ENCODE results near the gene SKAP2.

SKAP2 gene

GRCh38 chr7:26709210-26709990 lies 155.0 kb downstream of the SKAP2 start:
- Mint-ChIP-seq H3K27ac (no peak overlapping the region), H3K9me3 (no peaks in the 10 kb centered on the region), H3K36me3 (ENCODE audit: low read depth) (no peaks in the 10 kb centered on the region), H3K4me1 (ENCODE audit: low read depth) (no peaks in the 10 kb centered on the region), H3K27me3 (ENCODE audit: low read depth) (peaks cover 8% of the 10 kb centered on the region), H3K4me3 (no peak overlapping the region)
- DNase-seq (ENCODE audit: low spot score): no peak

- no peaks in the 10 kb centered on the region for H3K4me1 Mint-ChIP-seq (ENCODE audit: low read depth)
- no peak overlapping the region for H3K4me3 Mint-ChIP-seq
- no peaks in the 10 kb centered on the region for H3K36me3 Mint-ChIP-seq (ENCODE audit: low read depth)
- no peak overlapping the region for H3K27ac Mint-ChIP-seq
- H3K9me3 Mint-ChIP-seq: no peaks in the 10 kb centered on the region
- H3K27me3 Mint-ChIP-seq (ENCODE audit: low read depth): peaks cover 13% of the 10 kb centered on the region
- no peak for DNase-seq (ENCODE audit: low spot score)
Observed at GRCh38 chr7:26705567-26705966, 158.8 kb downstream of the SKAP2 start.

GRCh38 chr7:26704786-26705185 lies 159.6 kb downstream of the SKAP2 start:
- Mint-ChIP-seq H3K27me3 (ENCODE audit: low read depth) (peaks cover 15% of the 10 kb centered on the region), H3K4me1 (ENCODE audit: low read depth) (no peaks in the 10 kb centered on the region), H3K27ac (no peak overlapping the region), H3K36me3 (ENCODE audit: low read depth) (no peaks in the 10 kb centered on the region), H3K4me3 (no peak overlapping the region), H3K9me3 (no peaks in the 10 kb centered on the region)
- DNase-seq (ENCODE audit: low spot score): no peak

- no peak overlapping the region for H3K4me3 Mint-ChIP-seq
- no peak overlapping the region for H3K27ac Mint-ChIP-seq
Observed at GRCh38 chr7:26704036-26704435, 160.4 kb downstream of the SKAP2 start.

GRCh38 chr7:26700893-26701292 lies 163.5 kb downstream of the SKAP2 start:
- Mint-ChIP-seq H3K27me3 (ENCODE audit: low read depth) (peaks cover 24% of the 10 kb centered on the region), H3K9me3 (no peaks in the 10 kb centered on the region), H3K36me3 (ENCODE audit: low read depth) (no peaks in the 10 kb centered on the region), H3K27ac (no peak overlapping the region), H3K4me1 (ENCODE audit: low read depth) (peaks cover 6% of the 10 kb centered on the region), H3K4me3 (no peak overlapping the region)
- DNase-seq (ENCODE audit: low spot score): no peak

More at GRCh38 chr7:26704036-26704435, 160.4 kb downstream of the SKAP2 start:
- no peaks in the 10 kb centered on the region for H3K9me3 Mint-ChIP-seq
- no peaks in the 10 kb centered on the region for H3K36me3 Mint-ChIP-seq (ENCODE audit: low read depth)
- DNase-seq (ENCODE audit: low spot score): no peak
- H3K4me1 Mint-ChIP-seq (ENCODE audit: low read depth): no peaks in the 10 kb centered on the region
- H3K27me3 Mint-ChIP-seq (ENCODE audit: low read depth): peaks cover 16% of the 10 kb centered on the region

GRCh38 chr7:26700386-26700785 lies 164.0 kb downstream of the SKAP2 start:
- H3K36me3 Mint-ChIP-seq (ENCODE audit: low read depth): no peaks in the 10 kb centered on the region
- no peak overlapping the region for H3K4me3 Mint-ChIP-seq
- DNase-seq (ENCODE audit: low spot score): no peak
- peaks cover 29% of the 10 kb centered on the region for H3K27me3 Mint-ChIP-seq (ENCODE audit: low read depth)
- peaks cover 6% of the 10 kb centered on the region for H3K4me1 Mint-ChIP-seq (ENCODE audit: low read depth)
- no peak overlapping the region for H3K27ac Mint-ChIP-seq
- H3K9me3 Mint-ChIP-seq: no peaks in the 10 kb centered on the region

GRCh38 chr7:26699766-26700165 lies 164.6 kb downstream of the SKAP2 start:
- H3K4me3 Mint-ChIP-seq: no peak overlapping the region
- no peak overlapping the region for H3K27ac Mint-ChIP-seq
- no peaks in the 10 kb centered on the region for H3K9me3 Mint-ChIP-seq
- peaks cover 31% of the 10 kb centered on the region for H3K27me3 Mint-ChIP-seq (ENCODE audit: low read depth)
- H3K4me1 Mint-ChIP-seq (ENCODE audit: low read depth): peaks cover 6% of the 10 kb centered on the region
- H3K36me3 Mint-ChIP-seq (ENCODE audit: low read depth): no peaks in the 10 kb centered on the region
- no peak for DNase-seq (ENCODE audit: low spot score)

GRCh38 chr7:26698806-26699205 lies 165.6 kb downstream of the SKAP2 start:
- Mint-ChIP-seq H3K27ac (no peak overlapping the region), H3K27me3 (ENCODE audit: low read depth) (peaks cover 29% of the 10 kb centered on the region), H3K4me1 (ENCODE audit: low read depth) (peaks cover 6% of the 10 kb centered on the region), H3K36me3 (ENCODE audit: low read depth) (no peaks in the 10 kb centered on the region), H3K4me3 (no peak overlapping the region), H3K9me3 (no peaks in the 10 kb centered on the region)
- DNase-seq (ENCODE audit: low spot score): no peak

GRCh38 chr7:26698194-26698593 lies 166.2 kb downstream of the SKAP2 start:
- H3K4me1 Mint-ChIP-seq (ENCODE audit: low read depth): peaks cover 6% of the 10 kb centered on the region
- no peak overlapping the region for H3K27ac Mint-ChIP-seq
- H3K4me3 Mint-ChIP-seq: no peak overlapping the region
- H3K9me3 Mint-ChIP-seq: no peaks in the 10 kb centered on the region
- DNase-seq (ENCODE audit: low spot score): no peak
- peaks cover 29% of the 10 kb centered on the region for H3K27me3 Mint-ChIP-seq (ENCODE audit: low read depth)
- H3K36me3 Mint-ChIP-seq (ENCODE audit: low read depth): no peaks in the 10 kb centered on the region

GRCh38 chr7:26696978-26697377 lies 167.4 kb downstream of the SKAP2 start:
- Mint-ChIP-seq H3K27me3 (ENCODE audit: low read depth) (peaks cover 32% of the 10 kb centered on the region), H3K9me3 (no peaks in the 10 kb centered on the region), H3K4me1 (ENCODE audit: low read depth) (peaks cover 6% of the 10 kb centered on the region), H3K4me3 (no peak overlapping the region), H3K27ac (no peak overlapping the region), H3K36me3 (ENCODE audit: low read depth) (no peaks in the 10 kb centered on the region)
- DNase-seq (ENCODE audit: low spot score): no peak

- no peaks in the 10 kb centered on the region for H3K9me3 Mint-ChIP-seq
- H3K36me3 Mint-ChIP-seq (ENCODE audit: low read depth): no peaks in the 10 kb centered on the region
- no peak overlapping the region for H3K4me3 Mint-ChIP-seq
- H3K27me3 Mint-ChIP-seq (ENCODE audit: low read depth): peaks cover 39% of the 10 kb centered on the region
- H3K4me1 Mint-ChIP-seq (ENCODE audit: low read depth): peaks cover 12% of the 10 kb centered on the region
- no peak for DNase-seq (ENCODE audit: low spot score)
- no peak overlapping the region for H3K27ac Mint-ChIP-seq
Observed at GRCh38 chr7:26696161-26696560, 168.2 kb downstream of the SKAP2 start.

GRCh38 chr7:26694713-26695112 lies 169.7 kb downstream of the SKAP2 start:
- no peak for DNase-seq (ENCODE audit: low spot score)
- no peak overlapping the region for H3K4me3 Mint-ChIP-seq
- H3K4me1 Mint-ChIP-seq (ENCODE audit: low read depth): peaks cover 15% of the 10 kb centered on the region
- H3K27me3 Mint-ChIP-seq (ENCODE audit: low read depth): peaks cover 32% of the 10 kb centered on the region
- no peaks in the 10 kb centered on the region for H3K36me3 Mint-ChIP-seq (ENCODE audit: low read depth)
- H3K27ac Mint-ChIP-seq: no peak overlapping the region
- no peaks in the 10 kb centered on the region for H3K9me3 Mint-ChIP-seq

- Mint-ChIP-seq H3K27me3 (ENCODE audit: low read depth) (peaks cover 34% of the 10 kb centered on the region), H3K9me3 (no peaks in the 10 kb centered on the region), H3K27ac (no peak overlapping the region), H3K4me3 (no peak overlapping the region), H3K4me1 (ENCODE audit: low read depth) (peaks cover 15% of the 10 kb centered on the region), H3K36me3 (ENCODE audit: low read depth) (no peaks in the 10 kb centered on the region)
- DNase-seq (ENCODE audit: low spot score): no peak
Observed at GRCh38 chr7:26694141-26694540, 170.2 kb downstream of the SKAP2 start.

- no peaks in the 10 kb centered on the region for H3K36me3 Mint-ChIP-seq (ENCODE audit: low read depth)
- no peak overlapping the region for H3K27ac Mint-ChIP-seq
Observed at GRCh38 chr7:26691886-26692285, 172.5 kb downstream of the SKAP2 start.

GRCh38 chr7:26691406-26691805 lies 173.0 kb downstream of the SKAP2 start:
- Mint-ChIP-seq H3K4me1 (ENCODE audit: low read depth) (peaks cover 14% of the 10 kb centered on the region), H3K9me3 (no peaks in the 10 kb centered on the region), H3K4me3 (no peak overlapping the region), H3K27me3 (ENCODE audit: low read depth) (peaks cover 30% of the 10 kb centered on the region), H3K27ac (no peak overlapping the region), H3K36me3 (ENCODE audit: low read depth) (no peaks in the 10 kb centered on the region)
- no peak for DNase-seq (ENCODE audit: low spot score)

More at GRCh38 chr7:26691886-26692285, 172.5 kb downstream of the SKAP2 start:
- DNase-seq (ENCODE audit: low spot score): no peak
- peaks cover 17% of the 10 kb centered on the region for H3K4me1 Mint-ChIP-seq (ENCODE audit: low read depth)
- no peaks in the 10 kb centered on the region for H3K9me3 Mint-ChIP-seq
- H3K27me3 Mint-ChIP-seq (ENCODE audit: low read depth): peaks cover 27% of the 10 kb centered on the region
- H3K4me3 Mint-ChIP-seq: no peak overlapping the region

Data from T-helper 2 cell treated with Interferon-gamma antibody and Interleukin-4, amounts not matched to agents 5 μg/mL and 100 μg/mL, for 36 hours (primary cell).